ENCODE results near the gene CHM. TPM values are rescaled to one million over a fixed set of nuclear protein-coding genes. Genes with fewer than 3 reads are reported as not detected.

The CHM gene
- total RNA-seq, 1 experiment from 2014 or later, result 18.1 TPM

GRCh38 chrX:85905851-85906250 lies 141.5 kb downstream of the CHM start:
- H3K27ac Mint-ChIP-seq, result no peak overlapping the region
- peaks cover 13% of the 10 kb centered on the region for H3K4me1 Mint-ChIP-seq
- no peaks in the 10 kb centered on the region for H3K9me3 Mint-ChIP-seq
- no peaks in the 10 kb centered on the region for H3K27me3 Mint-ChIP-seq (ENCODE audit: low read depth)
- H3K4me3 Mint-ChIP-seq, result no peak overlapping the region
- ChIA-PET POLR2A (no interaction called here), CTCF (no interaction called here)
- ATAC-seq (no peak), DNase-seq (ENCODE audit: low spot score) (no peak)
- TF ChIP-seq ATF2 (CRISPR knock-in tag; IDR thresholded peaks at IDR 0.05; ENCODE audit: borderline replicate concordance, low read depth) (no peak), KAT7 (CRISPR knock-in tag; IDR thresholded peaks at IDR 0.05; ENCODE audit: borderline replicate concordance) (no peak), MLX (CRISPR knock-in tag; IDR thresholded peaks at IDR 0.05) (no peak), FOXP1 (CRISPR knock-in tag; IDR thresholded peaks at IDR 0.05; ENCODE audit: borderline replicate concordance) (no peak), FOXJ3 (CRISPR knock-in tag; IDR thresholded peaks at IDR 0.05; ENCODE audit: borderline replicate concordance) (no peak), ESRRA (CRISPR knock-in tag; IDR thresholded peaks at IDR 0.05; ENCODE audit: borderline replicate concordance) (no peak), PRDM15 (CRISPR knock-in tag; IDR thresholded peaks at IDR 0.05) (no peak), ZMAT4 (CRISPR knock-in tag; IDR thresholded peaks at IDR 0.05) (no peak), CTCF (IDR thresholded peaks at IDR 0.05) (no peak), ATF3 (CRISPR knock-in tag; conservative IDR thresholded peaks at IDR 0.05) (no peak), NFE2L1 (CRISPR knock-in tag; IDR thresholded peaks at IDR 0.05) (no peak), ZNF317 (CRISPR knock-in tag; IDR thresholded peaks at IDR 0.05; ENCODE audit: borderline replicate concordance, low read depth) (no peak), GRHL2 (CRISPR knock-in tag; IDR thresholded peaks at IDR 0.05; ENCODE audit: insufficient replicate concordance, severe bottlenecking) (no peak), ZNF121 (CRISPR knock-in tag; IDR thresholded peaks at IDR 0.05) (no peak), IRF1 (CRISPR knock-in tag; IDR thresholded peaks at IDR 0.05) (no peak), HMGXB4 (CRISPR knock-in tag; IDR thresholded peaks at IDR 0.05) (no peak), AR (CRISPR knock-in tag; IDR thresholded peaks at IDR 0.05) (no peak), RELA (CRISPR knock-in tag; IDR thresholded peaks at IDR 0.05; ENCODE audit: borderline replicate concordance) (no peak), ERG (CRISPR knock-in tag; IDR thresholded peaks at IDR 0.05) (no peak)
- H3K36me3 Mint-ChIP-seq, result no peaks in the 10 kb centered on the region

Measured in WTC11 (cell line).